SU-DHL-6 (cell line): Measurements from ENCODE around the gene CDKN3.

Source experiments
- H2AFZ ChIP-seq: fragments of 200-600 bp; sonication (generic); 2 replicates; pipeline ENCODE4 v1.6.1; 2014; ENCODE audit warnings: low read depth, mild to moderate bottlenecking, moderate library complexity, mixed read lengths, antibody characterized with exemption, low read length; ENCODE audit not compliant: severe bottlenecking
- H3F3A ChIP-seq: fragments of 200-600 bp; shearing (Covaris generic); 2 replicates; pipeline ENCODE4 v1.6.0; 2016; ENCODE audit warnings: antibody characterized with exemption, mild to moderate bottlenecking; ENCODE audit not compliant: insufficient read depth
- H3K27ac ChIP-seq: fragments of 200-600 bp; sonication (generic); 2 replicates; pipeline ENCODE4 v1.5.1; 2016; ENCODE audit warnings: low read depth, mild to moderate bottlenecking, low read length, moderate library complexity, mixed read lengths
- H3K27me3 ChIP-seq: fragments of 200-600 bp; sonication (generic), shearing (Covaris generic); 2 replicates; pipeline ENCODE4 v1.6.0; 2014; ENCODE audit warnings: mild to moderate bottlenecking, low read length
- H3K36me3 ChIP-seq: fragments of 200-600 bp; sonication (generic); 2 replicates; pipeline ENCODE4 v1.6.1; 2014; ENCODE audit warnings: mild to moderate bottlenecking, low read length, mixed read lengths
- H3K4me2 ChIP-seq: fragments of 300-600, 200-600 bp; shearing (Covaris generic), sonication (generic); 2 replicates; pipeline ENCODE4 v1.6.0; 2014; ENCODE audit warnings: low read length, low read depth, mild to moderate bottlenecking; ENCODE audit not compliant: poor library complexity, severe bottlenecking
- H3K4me3 ChIP-seq: fragments of 200-600 bp; sonication (generic); 2 replicates; pipeline ENCODE4 v1.5.1; 2014; ENCODE audit warnings: antibody characterized with exemption, low read length, mild to moderate bottlenecking, mixed read lengths; ENCODE audit not compliant: insufficient read depth, poor library complexity, severe bottlenecking
- H3K79me2 ChIP-seq: fragments of 200-600 bp; sonication (generic); 2 replicates; pipeline ENCODE4 v1.6.1; 2014; ENCODE audit warnings: mild to moderate bottlenecking, low read length, moderate library complexity; ENCODE audit not compliant: insufficient read depth
- H3K9ac ChIP-seq: fragments of 200-600 bp; sonication (generic); 2 replicates; pipeline ENCODE4 v1.7.0; 2014; ENCODE audit warnings: mild to moderate bottlenecking, low read length
- H3K9me2 ChIP-seq: fragments of 200-600 bp; sonication (generic); replicated peaks from 2 replicates; pipeline ENCODE4 v1.6.1; 2014; ENCODE audit warnings: low read length; ENCODE audit not compliant: insufficient read depth
- H3K9me3 ChIP-seq: fragments of 200-600 bp; sonication (generic); 2 replicates; pipeline ENCODE4 v1.6.1; 2014; ENCODE audit warnings: low read length, mixed read lengths; ENCODE audit not compliant: insufficient read depth
- H4K20me1 ChIP-seq: fragments of 200-600 bp; sonication (generic); 2 replicates; pipeline ENCODE4 v1.6.1; 2014; ENCODE audit warnings: low read depth, mild to moderate bottlenecking, antibody characterized with exemption, low read length, moderate library complexity, mixed read lengths
- EZH2phosphoT487 ChIP-seq: fragments of 200-600 bp; sonication (generic), shearing (Covaris generic); conservative IDR thresholded peaks from 2 replicates; pipeline ENCODE4 v1.6.1; 2018; ENCODE audit warnings: mild to moderate bottlenecking, antibody characterized with exemption, low read length, moderate library complexity, mixed read lengths
- TF ChIP-seq, protein P1 (sequence below): fragments of 200-600 bp; sonication (generic); IDR thresholded peaks from one replicate; pipeline ENCODE4 v1.5.1; 2017; ENCODE audit warnings: antibody characterized with exemption, mild to moderate bottlenecking, low read length, moderate library complexity; ENCODE audit not compliant: insufficient read depth, poor library complexity, severe bottlenecking

CDKN3 gene

DNA sequence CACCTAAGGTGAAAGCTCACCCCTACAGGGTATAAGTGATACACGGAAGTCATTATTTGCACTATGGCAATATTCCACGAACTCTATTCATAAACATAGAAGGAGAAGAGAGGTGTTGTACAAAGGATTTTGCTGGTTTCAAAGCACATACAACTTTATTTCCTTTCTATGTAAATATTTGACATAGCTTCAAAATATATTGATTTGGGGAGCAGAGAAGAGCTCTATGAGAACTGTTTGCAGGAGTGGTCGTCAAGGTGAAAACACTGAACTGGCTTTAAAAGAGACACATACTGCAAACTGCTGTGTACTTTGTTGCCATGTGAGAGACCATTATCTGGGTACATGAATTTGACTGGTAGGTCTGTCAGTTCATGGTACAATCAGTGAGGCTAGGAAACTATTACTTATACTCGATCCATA, 27.7 kb downstream of the CDKN3 start:
- H3K36me3 ChIP-seq, result peaks cover 22% of the 10 kb centered on the region; the same call in 1 of the 2 replicates
- H3K9ac ChIP-seq, result no peak overlapping the region
- no peaks in the 10 kb centered on the region for H3K27me3 ChIP-seq
- H3K9me2 ChIP-seq, result no peaks in the 10 kb centered on the region
- no peak overlapping the region for H2AFZ ChIP-seq
- peaks cover 33% of the 10 kb centered on the region for H3F3A ChIP-seq
- H3K9me3 ChIP-seq, result no peaks in the 10 kb centered on the region
- TF ChIP-seq EZH2phosphoT487, result no peak
- TF ChIP-seq, protein P1, sequence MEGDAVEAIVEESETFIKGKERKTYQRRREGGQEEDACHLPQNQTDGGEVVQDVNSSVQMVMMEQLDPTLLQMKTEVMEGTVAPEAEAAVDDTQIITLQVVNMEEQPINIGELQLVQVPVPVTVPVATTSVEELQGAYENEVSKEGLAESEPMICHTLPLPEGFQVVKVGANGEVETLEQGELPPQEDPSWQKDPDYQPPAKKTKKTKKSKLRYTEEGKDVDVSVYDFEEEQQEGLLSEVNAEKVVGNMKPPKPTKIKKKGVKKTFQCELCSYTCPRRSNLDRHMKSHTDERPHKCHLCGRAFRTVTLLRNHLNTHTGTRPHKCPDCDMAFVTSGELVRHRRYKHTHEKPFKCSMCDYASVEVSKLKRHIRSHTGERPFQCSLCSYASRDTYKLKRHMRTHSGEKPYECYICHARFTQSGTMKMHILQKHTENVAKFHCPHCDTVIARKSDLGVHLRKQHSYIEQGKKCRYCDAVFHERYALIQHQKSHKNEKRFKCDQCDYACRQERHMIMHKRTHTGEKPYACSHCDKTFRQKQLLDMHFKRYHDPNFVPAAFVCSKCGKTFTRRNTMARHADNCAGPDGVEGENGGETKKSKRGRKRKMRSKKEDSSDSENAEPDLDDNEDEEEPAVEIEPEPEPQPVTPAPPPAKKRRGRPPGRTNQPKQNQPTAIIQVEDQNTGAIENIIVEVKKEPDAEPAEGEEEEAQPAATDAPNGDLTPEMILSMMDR, result no peak
- no peak overlapping the region for H3K27ac ChIP-seq
- H3K4me3 ChIP-seq, result no peak overlapping the region
- H3K79me2 ChIP-seq, result no peaks in the 10 kb centered on the region
- H3K4me2 ChIP-seq, result no peak overlapping the region
- no peaks in the 10 kb centered on the region for H4K20me1 ChIP-seq

DNA sequence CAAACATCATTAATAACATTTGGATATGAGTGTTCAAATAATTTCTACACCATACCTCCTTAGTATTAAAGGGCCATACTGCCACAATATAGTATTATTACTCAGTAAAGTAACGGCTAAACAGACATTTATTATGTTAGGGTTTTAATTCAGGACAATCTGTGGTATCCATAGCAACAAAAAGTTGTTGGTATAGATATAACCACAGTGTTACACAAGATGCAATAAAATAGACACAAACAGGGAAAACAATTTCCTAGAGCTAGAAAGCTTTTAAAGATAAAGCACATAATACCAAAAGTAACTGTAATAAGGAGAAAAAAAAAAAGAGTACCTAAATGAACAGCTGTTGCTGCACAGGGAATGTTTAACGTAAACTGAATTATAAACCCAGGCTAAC, 28.3 kb downstream of the CDKN3 start:
- Histone ChIP-seq H2AFZ (no peak overlapping the region), H3K27ac (no peak overlapping the region), H4K20me1 (no peaks in the 10 kb centered on the region), H3K4me2 (no peak overlapping the region), H3K79me2 (no peaks in the 10 kb centered on the region), H3K9ac (no peak overlapping the region), H3K9me2 (no peaks in the 10 kb centered on the region), H3K9me3 (no peaks in the 10 kb centered on the region), H3K27me3 (no peaks in the 10 kb centered on the region), H3K36me3 (peaks cover 19% of the 10 kb centered on the region; the same call in 1 of the 2 replicates), H3K4me3 (no peak overlapping the region), H3F3A (peaks cover 27% of the 10 kb centered on the region)
- no peak for TF ChIP-seq EZH2phosphoT487
- TF ChIP-seq, protein P1, result no peak

DNA sequence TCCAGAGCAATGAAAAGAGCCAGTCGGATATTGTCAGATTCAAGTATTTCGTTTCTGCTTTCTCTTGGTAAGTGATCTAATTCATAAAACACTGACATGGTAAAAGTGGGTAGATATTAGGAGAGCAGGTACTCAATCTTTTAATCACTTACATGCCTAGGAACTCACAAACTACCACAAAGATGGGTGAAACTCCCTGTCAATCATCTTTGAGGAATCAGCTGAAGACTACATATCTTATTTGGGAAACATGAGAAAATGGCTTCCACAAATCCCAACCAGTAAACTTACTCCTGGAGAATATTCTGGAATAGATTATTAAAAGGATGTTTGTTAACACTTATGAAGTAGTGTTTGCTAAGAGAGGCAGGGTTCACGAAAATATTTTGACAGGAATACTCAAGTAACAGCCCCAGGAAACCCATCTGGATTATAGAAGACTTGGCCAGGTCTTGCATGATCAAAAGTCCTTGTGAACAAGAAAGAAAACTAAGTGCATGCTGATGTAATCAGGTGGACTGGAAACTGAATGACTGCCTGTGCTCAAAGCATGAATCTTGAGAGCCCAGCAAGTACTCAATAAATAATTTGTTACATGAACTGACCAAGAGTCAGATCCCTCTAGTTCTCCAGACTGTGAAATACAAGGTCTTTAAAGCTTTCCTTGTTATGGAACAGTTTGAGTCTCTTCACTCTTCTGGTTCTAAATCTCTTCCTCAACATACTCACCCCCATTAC, 28.9 kb downstream of the CDKN3 start:
- H3K9me2 ChIP-seq, result no peaks in the 10 kb centered on the region
- no peaks in the 10 kb centered on the region for H3K9me3 ChIP-seq
- H3K27ac ChIP-seq, result no peak overlapping the region
- no peak overlapping the region for H3K4me3 ChIP-seq
- no peaks in the 10 kb centered on the region for H3K27me3 ChIP-seq
- 0 out of 2 replicates have a peak, but pooled peaks cover 2% of the 10 kb centered on the region for H3K79me2 ChIP-seq
- peaks cover 21% of the 10 kb centered on the region for H3F3A ChIP-seq
- TF ChIP-seq, protein P1, result no peak
- no peak for TF ChIP-seq EZH2phosphoT487
- H3K4me2 ChIP-seq, result no peak overlapping the region
- H3K9ac ChIP-seq, result no peak overlapping the region
- H4K20me1 ChIP-seq, result no peaks in the 10 kb centered on the region
- peaks cover 20% of the 10 kb centered on the region; the same call in 1 of the 2 replicates for H3K36me3 ChIP-seq
- H2AFZ ChIP-seq, result no peak overlapping the region
